ENCODE data around the gene NXPH1. TPM values are rescaled to one million over a fixed set of nuclear protein-coding genes. Genes with fewer than 3 reads are reported as not detected.

Gene NXPH1
- total and polyA plus RNA-seq, 2 donors (not counting 1 experiment from before 2014, with no cell fraction given), result not detected

- no peak for ATAC-seq (ENCODE audit: low read depth)
- ChIA-PET POLR2A (no interaction called here), CTCF (no interaction called here)
- Histone ChIP-seq H3K4me3 (ENCODE audit: control extremely low read depth in 1 of 5, extremely low read depth in 1 of 5, insufficient read depth in 1 of 5, low read depth in 2 of 5, low read length in 4 of 5) (no peak overlapping the region), H3K27ac (ENCODE audit: low read length in 2 of 2) (no peak overlapping the region), H3K36me3 (replicated peaks in 1 of 2; ENCODE audit: control extremely low read depth in 1 of 2, control insufficient read depth in 1 of 2, extremely low read depth in 1 of 2, insufficient read depth in 2 of 2, low read length in 1 of 2) (no peaks in the 10 kb centered on the region), H3K4me1 (ENCODE audit: control insufficient read depth in 2 of 2, insufficient read depth in 2 of 2, low read length in 2 of 2) (no peaks in the 10 kb centered on the region), H3K9ac (ENCODE audit: low read length) (no peak overlapping the region), H3K4me2 (replicated peaks; ENCODE audit: low read depth, low read length, poor library complexity, severe bottlenecking) (no peak overlapping the region), H3K9me3 (ENCODE audit: control extremely low read depth in 1 of 3, control insufficient read depth in 2 of 3, insufficient read depth in 1 of 3, low read length in 2 of 3) (no peaks in the 10 kb centered on the region), H4K20me1 (ENCODE audit: control insufficient read depth, insufficient read depth, low read length, poor library complexity, severe bottlenecking) (no peaks in the 10 kb centered on the region), H3K79me2 (ENCODE audit: control insufficient read depth, insufficient read depth, low read length) (no peaks in the 10 kb centered on the region), H2AFZ (ENCODE audit: insufficient read depth, low read depth, low read length, poor library complexity, severe bottlenecking) (no peak overlapping the region), H3K27me3 (replicated peaks in 1 of 4; ENCODE audit: control extremely low read depth in 1 of 4, control insufficient read depth in 3 of 4, insufficient read depth in 4 of 4, low read length in 3 of 4) (no peaks in the 10 kb centered on the region)
- WGBS (ENCODE audit: insufficient coverage), result 90% methylated on average over 4 of the region's 5 CpGs
- H3K4me3 Mint-ChIP-seq, result no peak overlapping the region
- intact Hi-C loops (cut with micrococcal nuclease), result no loop called here
- no peak for DNase-seq
- TF ChIP-seq EZH2 (IDR thresholded peaks at IDR 0.05; ENCODE audit: borderline replicate concordance, insufficient read depth, low read depth, low read length, poor library complexity, severe bottlenecking) (no peak), CTCF (IDR thresholded peaks at IDR 0.05) (no peak)
- no peaks in the 10 kb centered on the region for H3K27me3 Mint-ChIP-seq
- no peak overlapping the region for H3K27ac Mint-ChIP-seq
- H3K4me1 Mint-ChIP-seq, result no peaks in the 10 kb centered on the region
- H3K9me3 Mint-ChIP-seq (ENCODE audit: insufficient read depth), result no peaks in the 10 kb centered on the region
These were observed 82.3 kb downstream of the NXPH1 start for GRCh38 chr7:8515640-8516185.

DNA sequence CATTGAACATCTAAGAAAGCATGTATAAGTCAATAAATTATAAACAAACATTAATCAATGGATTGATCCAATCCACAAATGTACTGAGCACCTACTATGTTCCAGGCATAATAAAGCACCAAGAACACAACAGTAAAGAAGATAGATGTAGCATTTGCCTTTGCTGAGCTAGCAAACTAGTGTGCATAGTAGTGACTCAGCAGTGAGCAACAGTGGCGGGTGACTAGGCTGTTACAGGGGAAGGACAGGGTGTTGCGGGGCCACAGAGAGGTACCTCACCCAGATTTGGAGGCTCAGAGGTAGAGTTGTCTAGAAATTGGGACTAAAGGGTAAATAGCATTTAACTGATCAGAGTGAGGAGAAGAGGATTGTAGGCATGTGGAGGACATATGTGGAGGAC, 83.6 kb downstream of the NXPH1 start:
- no peak for ATAC-seq (ENCODE audit: low read depth)

More for the DNA sequence above, 83.6 kb downstream of the NXPH1 start:
- DNase-seq, result no peak
- Histone ChIP-seq H3K9ac (ENCODE audit: low read length) (no peak overlapping the region), H3K27ac (ENCODE audit: low read length in 2 of 2) (no peak overlapping the region), H3K4me1 (ENCODE audit: control insufficient read depth in 2 of 2, insufficient read depth in 2 of 2, low read length in 2 of 2) (no peaks in the 10 kb centered on the region), H3K4me3 (ENCODE audit: control extremely low read depth in 1 of 5, extremely low read depth in 1 of 5, insufficient read depth in 1 of 5, low read depth in 2 of 5, low read length in 4 of 5) (no peak overlapping the region), H3K36me3 (replicated peaks in 1 of 2; ENCODE audit: control extremely low read depth in 1 of 2, control insufficient read depth in 1 of 2, extremely low read depth in 1 of 2, insufficient read depth in 2 of 2, low read length in 1 of 2) (no peaks in the 10 kb centered on the region), H2AFZ (ENCODE audit: insufficient read depth, low read depth, low read length, poor library complexity, severe bottlenecking) (no peak overlapping the region), H4K20me1 (ENCODE audit: control insufficient read depth, insufficient read depth, low read length, poor library complexity, severe bottlenecking) (no peaks in the 10 kb centered on the region), H3K4me2 (replicated peaks; ENCODE audit: low read depth, low read length, poor library complexity, severe bottlenecking) (no peak overlapping the region), H3K27me3 (replicated peaks in 1 of 4; ENCODE audit: control extremely low read depth in 1 of 4, control insufficient read depth in 3 of 4, insufficient read depth in 4 of 4, low read length in 3 of 4) (no peaks in the 10 kb centered on the region), H3K79me2 (ENCODE audit: control insufficient read depth, insufficient read depth, low read length) (no peaks in the 10 kb centered on the region), H3K9me3 (ENCODE audit: control extremely low read depth in 1 of 3, control insufficient read depth in 2 of 3, insufficient read depth in 1 of 3, low read length in 2 of 3) (no peaks in the 10 kb centered on the region)
- intact Hi-C loops (cut with micrococcal nuclease), result no loop called here
- ChIA-PET POLR2A (no interaction called here), CTCF (no interaction called here)
- H3K4me3 Mint-ChIP-seq, result no peak overlapping the region
- H3K27me3 Mint-ChIP-seq, result no peaks in the 10 kb centered on the region
- no peaks in the 10 kb centered on the region for H3K9me3 Mint-ChIP-seq (ENCODE audit: insufficient read depth)
- WGBS (ENCODE audit: insufficient coverage), result 100% methylated on average over 2 of the region's 2 CpGs
- no peaks in the 10 kb centered on the region for H3K4me1 Mint-ChIP-seq
- H3K27ac Mint-ChIP-seq, result no peak overlapping the region
- TF ChIP-seq CTCF (IDR thresholded peaks at IDR 0.05) (no peak), EZH2 (IDR thresholded peaks at IDR 0.05; ENCODE audit: borderline replicate concordance, insufficient read depth, low read depth, low read length, poor library complexity, severe bottlenecking) (no peak)

All from B cell (primary cell).